Measurements from ENCODE around the gene CAP2.

Gene CAP2

GRCh38 chr6:17392978-17393891, at the start of gene CAP2:
TSS of gene CAP2 (plus strand) at chr6:17393595. CDS start at chr6:17421556, 27,961 bp downstream.
- DNase-seq = peak; percentile 25

GRCh38 chr6:17347012-17347411, 46.4 kb upstream of the CAP2 start:
- DNase-seq = no peak

GRCh38 chr6:17349427-17349826, 44.0 kb upstream of the CAP2 start:
- DNase-seq = no peak

- DNase-seq = no peak
Observed at GRCh38 chr6:17352302-17352701, 41.1 kb upstream of the CAP2 start.

- no peak for DNase-seq
Observed at GRCh38 chr6:17353440-17354175, 39.8 kb upstream of the CAP2 start.

- no peak for DNase-seq
Observed at GRCh38 chr6:17354700-17355403, 38.5 kb upstream of the CAP2 start.

GRCh38 chr6:17355404-17355774, 38.0 kb upstream of the CAP2 start:
- DNase-seq = no peak

GRCh38 chr6:17358515-17358914, 34.9 kb upstream of the CAP2 start:
- DNase-seq = no peak

GRCh38 chr6:17360564-17360963, 32.8 kb upstream of the CAP2 start:
- no peak for DNase-seq

GRCh38 chr6:17361013-17361412, 32.4 kb upstream of the CAP2 start:
- DNase-seq = no peak

GRCh38 chr6:17365961-17366360, 27.4 kb upstream of the CAP2 start:
- DNase-seq = no peak

GRCh38 chr6:17367868-17368267, 25.5 kb upstream of the CAP2 start:
- DNase-seq = no peak

GRCh38 chr6:17381424-17382147, 11.8 kb upstream of the CAP2 start:
- no peak for DNase-seq

- no peak for DNase-seq
Observed at GRCh38 chr6:17385660-17386059, 7.7 kb upstream of the CAP2 start.

GRCh38 chr6:17388365-17388764, 5.0 kb upstream of the CAP2 start:
- DNase-seq = no peak

- no peak for DNase-seq
Observed at GRCh38 chr6:17389274-17389847, 4.0 kb upstream of the CAP2 start.

- no peak for DNase-seq
Observed at GRCh38 chr6:17390276-17390675, 3.1 kb upstream of the CAP2 start.

GRCh38 chr6:17391976-17392375, 1.4 kb upstream of the CAP2 start:
- no peak for DNase-seq

- DNase-seq = no peak
Observed at GRCh38 chr6:17393892-17394631, 667 bp downstream of the CAP2 start.

GRCh38 chr6:17395112-17395511, 1.7 kb downstream of the CAP2 start:
- no peak for DNase-seq

- DNase-seq = no peak
Observed at GRCh38 chr6:17396256-17396655, 2.9 kb downstream of the CAP2 start.

- no peak for DNase-seq
Observed at GRCh38 chr6:17397764-17398194, 4.4 kb downstream of the CAP2 start.
